OCI-LY7 (cell line): ENCODE measurements around the gene ITGA2.

Experiments
- CTCF ChIP-seq: fragments of 200-600 bp; sonication (generic); conservative IDR thresholded peaks from 2 replicates; pipeline ENCODE4 v1.5.1; 2014; ENCODE audit warnings: mild to moderate bottlenecking, antibody characterized with exemption, low read length, moderate library complexity, mixed read lengths
- EZH2phosphoT487 ChIP-seq: fragments of 200-600 bp; sonication (generic); IDR thresholded peaks from 2 replicates; pipeline ENCODE4 v1.6.1; 2018; ENCODE audit warnings: low read depth, borderline replicate concordance, mild to moderate bottlenecking, mixed run types, antibody characterized with exemption, low read length, moderate library complexity, mixed read lengths

GRCh38 chr5:53076014-53076583 is 86.9 kb downstream of the ITGA2 start:
- TF ChIP-seq CTCF = no peak
- no peak for TF ChIP-seq EZH2phosphoT487
